GM10847 (cell line): Measurements from ENCODE around the gene SLC36A2.

Experiments used
- POLR2A ChIP-seq: IDR thresholded peaks from 2 replicates; pipeline ENCODE4 v1.6.1; 2011; ENCODE audit not compliant: insufficient read length; ENCODE audit errors: extremely low read depth

Gene SLC36A2

GRCh38 chr5:151344088-151344487 is 3.3 kb downstream of the SLC36A2 start:
- no peak for TF ChIP-seq POLR2A

- TF ChIP-seq POLR2A: no peak
Measured at GRCh38 chr5:151340004-151340403, 7.4 kb downstream of the SLC36A2 start.

GRCh38 chr5:151338734-151339133 is 8.6 kb downstream of the SLC36A2 start:
- no peak for TF ChIP-seq POLR2A

GRCh38 chr5:151332857-151333256 is 14.5 kb downstream of the SLC36A2 start:
- no peak for TF ChIP-seq POLR2A

- no peak for TF ChIP-seq POLR2A
Measured at GRCh38 chr5:151328734-151329133, 18.6 kb downstream of the SLC36A2 start.

GRCh38 chr5:151327585-151327984 is 19.8 kb downstream of the SLC36A2 start:
- no peak for TF ChIP-seq POLR2A

- no peak for TF ChIP-seq POLR2A
Measured at GRCh38 chr5:151326266-151326665, 21.1 kb downstream of the SLC36A2 start.

GRCh38 chr5:151320481-151320880 is 26.9 kb downstream of the SLC36A2 start:
- no peak for TF ChIP-seq POLR2A

GRCh38 chr5:151318850-151319732 is 28.3 kb downstream of the SLC36A2 start:
- no peak for TF ChIP-seq POLR2A

GRCh38 chr5:151317871-151318270 is 29.5 kb downstream of the SLC36A2 start:
- no peak for TF ChIP-seq POLR2A

- no peak for TF ChIP-seq POLR2A
Measured at GRCh38 chr5:151315998-151316597, 31.3 kb downstream of the SLC36A2 start.

GRCh38 chr5:151313357-151313756 is 34.0 kb downstream of the SLC36A2 start:
- TF ChIP-seq POLR2A: no peak

GRCh38 chr5:151312756-151313324 is 34.5 kb downstream of the SLC36A2 start:
- TF ChIP-seq POLR2A: no peak

- no peak for TF ChIP-seq POLR2A
Measured at GRCh38 chr5:151310932-151311331, 36.4 kb downstream of the SLC36A2 start.

GRCh38 chr5:151303666-151304065 is 43.7 kb downstream of the SLC36A2 start, which contains the start of gene SLC36A3:
Gene SLC36A3 (minus strand): TSS chr5:151303766. CDS start chr5:151303354, 412 bp downstream.
- no peak for TF ChIP-seq POLR2A
